ENCODE data around the gene ALS2. TPM values are rescaled to one million over a fixed set of nuclear protein-coding genes. Genes with fewer than 3 reads are reported as not detected.

ALS2 gene
- total RNA-seq, 1 donor from 2014 or later, result 11.3 TPM

DNA sequence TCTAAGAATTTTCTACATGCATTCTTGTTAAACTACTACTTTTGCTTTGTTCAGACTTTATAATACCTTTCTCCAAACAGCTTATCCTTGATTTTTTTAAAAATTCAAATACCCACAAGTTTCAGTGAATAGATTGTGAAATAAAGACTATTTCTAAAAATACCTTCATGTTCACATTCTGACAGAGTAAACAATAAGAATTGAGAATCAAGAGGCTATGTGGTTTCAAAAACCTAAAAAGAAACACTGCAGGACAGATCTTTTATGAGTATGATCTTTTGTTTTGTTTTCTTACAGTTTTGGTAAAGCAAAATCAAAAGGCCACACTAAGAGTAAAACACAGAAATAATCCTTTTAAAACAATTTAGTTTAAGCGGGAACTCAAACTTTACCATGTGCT is 21.2 kb downstream of the ALS2 start:
- no peaks in the 10 kb centered on the region for H3K9me3 Mint-ChIP-seq
- H3K4me3 Mint-ChIP-seq, result no peak overlapping the region
- H3K4me1 Mint-ChIP-seq, result no peaks in the 10 kb centered on the region
- H3K27me3 Mint-ChIP-seq, result no peaks in the 10 kb centered on the region
- intact Hi-C loops (cut with micrococcal nuclease), result no loop called here
- H3K27ac Mint-ChIP-seq, result no peak overlapping the region
- no peak for DNase-seq
- peaks cover 9% of the 10 kb centered on the region for H3K36me3 Mint-ChIP-seq (ENCODE audit: low read depth)

DNA sequence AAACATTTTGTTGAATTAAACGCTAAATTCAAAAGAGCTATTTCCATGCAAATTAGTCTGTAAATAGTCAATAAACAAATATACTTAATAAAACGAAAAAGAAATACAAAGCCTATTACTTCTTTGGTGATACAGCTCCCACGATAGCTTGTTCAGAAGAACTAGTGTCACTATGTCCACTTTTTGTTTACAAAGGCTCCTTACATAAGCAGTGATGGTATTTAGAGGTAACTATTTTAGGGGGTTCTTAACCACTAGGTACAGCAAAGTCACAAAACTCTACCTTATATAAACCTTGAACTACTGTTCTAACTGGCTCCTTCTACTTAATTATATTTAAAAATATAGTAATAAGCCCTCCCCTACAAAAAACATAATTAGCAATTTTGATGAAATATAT is 21.9 kb downstream of the ALS2 start:
- Mint-ChIP-seq H3K4me3 (no peak overlapping the region), H3K36me3 (ENCODE audit: low read depth) (peaks cover 9% of the 10 kb centered on the region), H3K27me3 (no peaks in the 10 kb centered on the region), H3K27ac (no peak overlapping the region), H3K4me1 (no peaks in the 10 kb centered on the region), H3K9me3 (no peaks in the 10 kb centered on the region)
- no peak for DNase-seq
- intact Hi-C loops (cut with micrococcal nuclease), result no loop called here

DNA sequence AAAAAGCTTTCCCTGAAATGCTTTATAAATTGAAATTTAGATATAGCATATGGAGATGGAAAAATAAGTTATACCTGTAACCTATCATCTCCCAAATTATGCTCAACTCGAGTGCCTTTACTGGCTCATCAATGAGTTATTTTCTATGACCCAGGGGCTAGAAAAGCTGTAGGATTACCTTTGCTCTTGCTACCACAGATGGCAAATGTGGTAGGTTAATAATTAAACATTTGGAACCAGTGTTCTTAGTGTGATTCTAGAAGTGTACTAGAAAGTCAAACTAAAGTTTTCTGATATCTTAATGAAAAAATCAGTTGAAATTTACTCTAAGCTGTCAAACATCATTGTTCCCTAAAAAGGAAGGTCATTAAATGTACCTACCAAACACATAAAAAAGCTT is 22.5 kb downstream of the ALS2 start:
- Mint-ChIP-seq H3K27ac (no peak overlapping the region), H3K36me3 (ENCODE audit: low read depth) (peaks cover 9% of the 10 kb centered on the region), H3K9me3 (no peaks in the 10 kb centered on the region), H3K4me3 (no peak overlapping the region), H3K4me1 (no peaks in the 10 kb centered on the region), H3K27me3 (no peaks in the 10 kb centered on the region)
- intact Hi-C loops (cut with micrococcal nuclease), result no loop called here
- DNase-seq, result no peak

DNA sequence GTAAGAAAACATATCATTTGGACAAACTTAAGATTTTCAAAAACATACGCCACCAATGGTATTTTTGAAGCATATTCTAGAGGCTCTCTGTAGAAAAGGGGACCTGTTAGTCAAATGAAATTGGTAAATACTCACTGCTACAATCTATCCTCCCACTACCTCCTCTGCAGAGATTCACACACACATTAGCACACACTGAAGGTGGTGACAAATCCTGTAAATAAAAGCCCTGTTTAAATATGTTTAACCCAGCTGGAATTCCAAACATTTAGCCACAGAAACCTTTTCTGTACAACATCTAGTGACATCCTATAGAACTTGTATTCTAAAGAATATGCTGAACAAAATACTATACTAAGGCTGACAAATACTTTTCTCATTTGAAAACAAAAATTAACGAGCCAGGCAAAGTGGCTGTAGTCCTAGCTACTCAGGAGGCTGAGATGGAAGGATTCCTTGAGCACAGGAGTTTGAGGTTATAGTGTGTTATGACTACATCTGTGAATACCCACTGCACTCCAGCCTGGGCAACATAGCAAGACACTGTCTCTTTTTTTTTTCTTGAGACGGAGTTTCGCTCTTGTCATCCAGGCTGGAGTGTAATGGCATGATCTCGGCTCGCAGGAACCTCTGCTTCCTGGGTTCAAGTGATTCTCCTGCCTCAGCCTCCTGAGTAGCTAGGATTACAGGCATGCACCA is 25.9 kb downstream of the ALS2 start:
- intact Hi-C loops (cut with micrococcal nuclease), result no loop called here
- no peak for DNase-seq
- H3K4me3 Mint-ChIP-seq, result no peak overlapping the region
- no peaks in the 10 kb centered on the region for H3K36me3 Mint-ChIP-seq (ENCODE audit: low read depth)
- H3K27me3 Mint-ChIP-seq, result no peaks in the 10 kb centered on the region
- no peaks in the 10 kb centered on the region for H3K4me1 Mint-ChIP-seq
- no peak overlapping the region for H3K27ac Mint-ChIP-seq
- H3K9me3 Mint-ChIP-seq, result no peaks in the 10 kb centered on the region

DNA sequence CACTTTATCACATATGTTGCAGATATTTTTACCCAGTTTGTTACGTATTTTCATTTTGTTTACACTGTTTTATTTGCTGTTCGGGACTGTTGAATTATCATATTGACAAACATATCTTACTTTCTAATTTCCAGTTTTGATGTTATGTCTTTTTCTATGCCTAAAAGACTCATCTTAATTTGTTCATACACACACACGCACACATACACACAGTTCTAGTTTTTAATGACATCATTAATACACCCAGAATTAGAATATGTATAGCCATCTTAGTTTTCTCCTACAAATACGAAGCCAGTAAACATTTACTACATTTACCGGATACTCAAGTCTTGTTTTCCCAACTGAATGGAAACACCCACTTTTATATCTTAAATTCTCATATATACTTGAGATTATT is 29.2 kb downstream of the ALS2 start:
- Mint-ChIP-seq H3K9me3 (no peaks in the 10 kb centered on the region), H3K4me3 (no peak overlapping the region), H3K4me1 (no peaks in the 10 kb centered on the region), H3K27ac (no peak overlapping the region), H3K36me3 (ENCODE audit: low read depth) (no peaks in the 10 kb centered on the region), H3K27me3 (no peaks in the 10 kb centered on the region)
- intact Hi-C loops (cut with micrococcal nuclease), result no loop called here
- no peak for DNase-seq

DNA sequence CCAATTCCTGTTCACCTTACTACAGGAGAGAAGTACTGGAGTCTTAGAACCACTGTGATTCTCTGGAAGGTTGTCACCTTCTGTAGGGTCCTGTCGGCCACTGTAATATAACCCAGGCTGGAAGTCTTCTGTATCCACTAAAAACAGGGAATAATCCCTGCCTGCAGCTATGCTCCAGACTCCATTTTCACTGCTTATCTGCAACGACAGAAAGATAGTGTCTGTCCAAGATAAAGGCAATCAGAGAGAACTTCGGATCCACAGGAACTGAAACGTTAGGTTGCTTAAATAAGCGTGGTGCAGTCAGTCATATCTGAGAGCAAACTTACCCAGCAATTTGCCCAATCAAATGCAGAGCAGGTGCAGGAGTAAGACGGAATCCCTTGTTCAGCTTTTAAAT is 34.2 kb downstream of the ALS2 start:
- intact Hi-C loops (cut with micrococcal nuclease), result no loop called here
- no peaks in the 10 kb centered on the region for H3K36me3 Mint-ChIP-seq (ENCODE audit: low read depth)
- H3K9me3 Mint-ChIP-seq, result no peaks in the 10 kb centered on the region
- no peak overlapping the region for H3K4me3 Mint-ChIP-seq
- no peak overlapping the region for H3K27ac Mint-ChIP-seq
- no peaks in the 10 kb centered on the region for H3K27me3 Mint-ChIP-seq
- H3K4me1 Mint-ChIP-seq, result no peaks in the 10 kb centered on the region
- DNase-seq, result no peak

DNA sequence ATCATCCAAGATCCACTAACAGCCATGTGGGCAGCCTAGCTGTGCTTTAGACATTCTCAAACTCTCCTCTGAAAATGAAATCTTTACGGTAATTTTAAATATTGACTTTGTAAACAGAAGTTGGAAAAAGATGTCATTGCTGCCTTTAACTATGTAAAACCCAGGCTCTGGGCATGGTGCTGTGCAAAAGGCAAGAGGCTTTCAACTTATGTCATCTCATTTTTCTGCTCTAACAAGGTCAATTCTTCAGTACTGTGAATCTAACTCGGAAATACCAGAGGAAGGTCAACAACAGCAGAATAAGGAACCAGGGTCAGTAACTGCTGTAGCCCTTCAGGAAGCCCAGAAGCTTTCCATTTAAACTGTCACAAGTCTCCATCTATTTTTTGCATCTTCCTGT is 45.2 kb downstream of the ALS2 start:
- intact Hi-C loops (cut with micrococcal nuclease), result no loop called here
- peaks cover 6% of the 10 kb centered on the region for H3K9me3 Mint-ChIP-seq
- no peak overlapping the region for H3K27ac Mint-ChIP-seq
- no peak for DNase-seq
- peaks cover 22% of the 10 kb centered on the region for H3K36me3 Mint-ChIP-seq (ENCODE audit: low read depth)
- H3K27me3 Mint-ChIP-seq, result no peaks in the 10 kb centered on the region
- H3K4me1 Mint-ChIP-seq, result no peaks in the 10 kb centered on the region
- no peak overlapping the region for H3K4me3 Mint-ChIP-seq

DNA sequence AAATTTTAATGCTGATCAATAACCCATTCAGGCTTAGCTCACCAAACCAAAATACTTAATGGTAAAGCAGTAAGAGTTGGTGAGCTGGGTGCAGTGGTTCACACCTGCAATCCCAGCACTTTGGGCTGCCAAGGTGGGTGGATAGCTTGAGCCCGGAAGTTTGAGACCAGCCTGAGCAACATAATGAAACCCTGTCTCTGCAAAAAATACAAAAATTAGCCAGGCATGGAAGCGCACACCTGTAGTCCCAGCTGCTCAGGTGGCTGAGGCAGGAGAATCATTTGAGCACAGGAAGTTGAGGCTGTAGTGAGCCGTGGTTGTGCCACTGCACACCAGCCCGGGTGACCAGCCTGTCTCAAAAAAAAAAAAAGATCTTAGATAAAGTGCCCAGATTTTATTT is 46.6 kb downstream of the ALS2 start:
- no peak for DNase-seq
- Mint-ChIP-seq H3K36me3 (ENCODE audit: low read depth) (peaks cover 22% of the 10 kb centered on the region), H3K9me3 (peaks cover 6% of the 10 kb centered on the region), H3K4me1 (no peaks in the 10 kb centered on the region), H3K4me3 (no peak overlapping the region), H3K27me3 (no peaks in the 10 kb centered on the region), H3K27ac (no peak overlapping the region)
- intact Hi-C loops (cut with micrococcal nuclease), result no loop called here

DNA sequence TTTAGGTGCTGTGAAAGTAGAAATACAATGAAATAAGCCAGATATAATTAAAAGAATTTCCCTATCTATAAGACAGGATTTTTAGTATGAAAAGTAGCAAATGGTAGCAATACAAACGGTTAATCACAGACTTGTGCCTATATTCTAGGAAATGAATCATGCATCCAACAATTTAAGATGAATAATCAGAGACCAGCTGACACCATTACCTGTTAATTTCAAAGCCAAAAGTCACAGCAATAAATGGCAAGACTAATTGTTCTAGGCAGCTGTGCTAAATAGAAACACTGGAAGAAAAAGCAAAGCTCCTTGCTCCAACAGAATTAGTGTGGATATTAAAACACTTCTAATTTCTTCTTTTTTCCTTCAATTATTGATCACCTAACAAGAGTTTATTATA is 47.2 kb downstream of the ALS2 start:
- H3K36me3 Mint-ChIP-seq (ENCODE audit: low read depth), result peaks cover 21% of the 10 kb centered on the region
- H3K27me3 Mint-ChIP-seq, result no peaks in the 10 kb centered on the region
- intact Hi-C loops (cut with micrococcal nuclease), result no loop called here
- peaks cover 5% of the 10 kb centered on the region for H3K9me3 Mint-ChIP-seq
- H3K4me1 Mint-ChIP-seq, result no peaks in the 10 kb centered on the region
- no peak for DNase-seq
- H3K27ac Mint-ChIP-seq, result no peak overlapping the region
- no peak overlapping the region for H3K4me3 Mint-ChIP-seq

DNA sequence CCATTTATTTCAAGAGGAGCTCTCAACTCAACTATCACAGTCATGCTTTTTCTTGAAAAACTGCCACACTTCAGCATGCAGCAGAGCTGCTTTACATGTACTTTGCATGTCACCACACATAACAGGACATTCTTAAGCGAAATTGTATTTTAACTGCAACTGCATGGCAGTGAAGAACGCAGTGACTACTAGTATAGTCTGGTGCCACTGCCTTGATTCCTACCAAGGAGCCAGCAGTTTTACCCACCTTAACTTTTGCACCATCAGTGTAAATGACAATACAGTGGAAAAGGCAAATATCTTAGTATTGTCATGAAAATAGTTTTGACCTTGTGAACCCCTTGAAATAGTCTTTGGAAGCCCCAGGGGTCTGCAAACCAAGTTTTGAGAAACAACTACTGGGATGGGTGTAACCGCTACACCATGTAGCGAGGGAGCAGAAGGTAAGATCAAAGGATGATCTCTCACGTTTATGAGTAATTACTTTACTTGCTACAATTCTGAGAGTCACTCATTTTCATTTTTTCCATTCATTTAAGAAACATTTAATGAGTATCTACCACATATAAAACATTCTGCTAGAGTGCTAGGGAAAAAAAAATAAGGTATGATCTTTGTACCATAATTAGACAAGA is 50.0 kb downstream of the ALS2 start:
- Mint-ChIP-seq H3K27ac (no peak overlapping the region), H3K36me3 (ENCODE audit: low read depth) (peaks cover 10% of the 10 kb centered on the region), H3K4me3 (no peak overlapping the region), H3K4me1 (no peaks in the 10 kb centered on the region), H3K27me3 (no peaks in the 10 kb centered on the region), H3K9me3 (no peaks in the 10 kb centered on the region)
- no peak for DNase-seq
- intact Hi-C loops (cut with micrococcal nuclease), result no loop called here

DNA sequence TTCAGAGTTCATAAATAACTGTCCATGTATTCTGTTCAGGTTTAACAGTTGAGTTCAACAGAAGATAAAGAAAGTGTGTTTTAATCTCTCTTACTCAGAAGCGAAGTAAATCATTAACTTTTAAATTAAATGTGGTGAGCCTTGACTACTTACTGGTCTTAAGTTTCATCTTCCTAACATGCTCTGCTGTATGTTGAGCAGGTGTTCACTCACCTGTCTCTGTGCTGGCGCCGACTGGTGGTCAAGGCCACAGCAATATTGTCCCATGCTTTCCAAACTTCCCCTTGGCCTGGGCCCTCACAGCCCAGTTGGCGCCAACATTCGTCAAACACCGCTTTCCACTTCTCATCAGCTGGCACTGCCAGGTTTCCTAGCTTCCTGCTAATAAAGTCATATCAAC is 65.3 kb downstream of the ALS2 start:
- Mint-ChIP-seq H3K9me3 (peaks cover 6% of the 10 kb centered on the region), H3K36me3 (ENCODE audit: low read depth) (peaks cover 26% of the 10 kb centered on the region), H3K27ac (no peak overlapping the region), H3K27me3 (no peaks in the 10 kb centered on the region), H3K4me1 (peaks cover 2% of the 10 kb centered on the region), H3K4me3 (no peak overlapping the region)
- DNase-seq, result no peak
- intact Hi-C loops (cut with micrococcal nuclease), result no loop called here

DNA sequence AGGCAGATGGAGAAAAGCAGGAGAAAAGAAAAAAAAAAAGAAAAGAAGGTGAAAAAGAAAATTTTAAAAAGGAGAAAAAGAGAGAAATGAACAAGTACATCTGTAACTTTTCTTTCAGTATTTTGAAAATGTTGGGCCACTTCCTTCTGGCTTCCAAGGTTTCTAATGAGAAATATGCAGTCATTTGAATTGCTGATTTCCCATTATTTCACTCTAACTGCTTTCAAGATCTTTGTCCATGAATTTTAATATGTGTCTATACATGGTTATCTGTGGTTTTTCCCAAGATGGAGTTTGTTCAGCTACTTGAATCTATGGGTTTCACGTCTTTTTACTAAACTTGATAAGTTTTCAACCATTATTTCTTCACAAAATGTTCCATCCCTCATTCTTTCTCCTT is 68.0 kb downstream of the ALS2 start:
- intact Hi-C loops (cut with micrococcal nuclease), result no loop called here
- H3K4me1 Mint-ChIP-seq, result peaks cover 2% of the 10 kb centered on the region
- no peak overlapping the region for H3K4me3 Mint-ChIP-seq
- H3K36me3 Mint-ChIP-seq (ENCODE audit: low read depth), result peaks cover 18% of the 10 kb centered on the region
- no peaks in the 10 kb centered on the region for H3K27me3 Mint-ChIP-seq
- no peak for DNase-seq
- no peak overlapping the region for H3K27ac Mint-ChIP-seq
- no peaks in the 10 kb centered on the region for H3K9me3 Mint-ChIP-seq

DNA sequence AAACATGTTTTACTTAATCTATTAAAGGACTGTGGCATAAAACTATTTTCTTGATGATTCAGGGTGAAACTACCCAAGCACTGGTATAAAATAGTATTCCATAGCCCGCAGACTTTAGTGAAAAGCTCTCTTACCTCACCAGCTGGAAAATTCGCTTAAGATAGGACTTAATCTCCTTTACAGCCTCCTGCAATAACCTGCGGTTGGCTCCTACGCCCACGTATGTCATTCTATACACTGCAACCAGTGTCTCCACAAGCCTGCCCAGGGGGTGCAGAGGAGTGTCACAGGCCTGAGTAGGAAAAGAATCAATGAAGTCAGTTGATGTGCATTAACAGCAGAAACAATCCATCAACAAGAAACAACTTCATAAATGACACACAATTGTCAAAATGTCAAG is 71.0 kb downstream of the ALS2 start:
- no peak for DNase-seq
- Mint-ChIP-seq H3K4me3 (no peak overlapping the region), H3K9me3 (no peaks in the 10 kb centered on the region), H3K36me3 (ENCODE audit: low read depth) (peaks cover 17% of the 10 kb centered on the region), H3K27ac (no peak overlapping the region), H3K27me3 (no peaks in the 10 kb centered on the region), H3K4me1 (no peaks in the 10 kb centered on the region)
- intact Hi-C loops (cut with micrococcal nuclease), result no loop called here

DNA sequence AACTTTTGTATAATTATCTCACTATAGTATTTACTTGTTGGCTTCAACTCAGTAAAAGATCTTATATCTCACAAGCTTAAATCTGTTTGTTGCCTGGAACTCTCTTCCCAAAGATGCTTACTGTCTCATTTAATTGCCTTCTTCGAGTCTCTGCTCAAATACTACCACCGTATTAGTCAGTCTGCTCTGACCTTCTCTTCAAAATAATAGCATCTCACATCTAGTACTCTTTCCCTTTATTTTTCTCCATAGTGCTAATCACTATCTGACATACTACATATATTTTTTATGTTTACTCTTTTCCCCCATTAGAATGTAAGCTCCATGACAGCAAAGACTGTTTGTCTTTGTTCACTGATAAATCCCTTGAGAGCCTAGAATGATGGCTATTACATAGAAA is 71.7 kb downstream of the ALS2 start:
- no peaks in the 10 kb centered on the region for H3K9me3 Mint-ChIP-seq
- H3K4me1 Mint-ChIP-seq, result no peaks in the 10 kb centered on the region
- DNase-seq, result no peak
- H3K36me3 Mint-ChIP-seq (ENCODE audit: low read depth), result peaks cover 14% of the 10 kb centered on the region
- no peak overlapping the region for H3K27ac Mint-ChIP-seq
- no peaks in the 10 kb centered on the region for H3K27me3 Mint-ChIP-seq
- intact Hi-C loops (cut with micrococcal nuclease), result no loop called here
- no peak overlapping the region for H3K4me3 Mint-ChIP-seq

DNA sequence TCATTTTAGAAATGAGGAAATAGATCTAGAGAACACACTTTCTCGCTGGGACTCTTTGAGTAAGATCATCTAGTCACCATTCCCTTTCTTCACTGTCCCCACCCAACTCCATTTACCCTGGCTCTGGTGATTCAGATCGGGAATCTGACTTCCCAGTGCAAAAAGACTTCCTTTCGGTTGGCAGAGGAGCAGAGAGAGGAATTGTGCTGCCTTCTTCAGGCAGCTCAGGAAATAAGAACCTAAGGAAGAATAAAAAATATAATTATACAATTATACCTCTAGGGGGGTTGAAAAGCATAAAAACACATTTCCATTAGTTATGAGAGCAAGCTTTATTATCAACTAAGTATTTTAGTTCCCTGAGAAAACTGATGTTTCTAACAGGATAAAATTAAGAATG is 73.0 kb downstream of the ALS2 start:
- no peaks in the 10 kb centered on the region for H3K4me1 Mint-ChIP-seq
- DNase-seq, result no peak
- H3K9me3 Mint-ChIP-seq, result no peaks in the 10 kb centered on the region
- no peak overlapping the region for H3K27ac Mint-ChIP-seq
- no peaks in the 10 kb centered on the region for H3K27me3 Mint-ChIP-seq
- intact Hi-C loops (cut with micrococcal nuclease), result no loop called here
- no peak overlapping the region for H3K4me3 Mint-ChIP-seq
- peaks cover 10% of the 10 kb centered on the region for H3K36me3 Mint-ChIP-seq (ENCODE audit: low read depth)
